Right cardiac atrium (tissue), 5 donors: Measurements from ENCODE around the gene HTRA1. TPM values are rescaled to one million over a fixed set of nuclear protein-coding genes. Genes with fewer than 3 reads are reported as not detected.

Experiments
- ATAC-seq, 2 donors: fragments of 200-7000 bp; cut with Tn5 transposase; one replicate each; pipeline versions ENCODE4 v1.8.0 to v1.9.1; 2020; ENCODE audit warnings: moderate library complexity in 2 of 2, mild to moderate bottlenecking in 1 of 2
- DNase-seq, 3 donors: peaks; one replicate each; pipeline ENCODE4 v3.0.0-alpha.2; 2020
- H3K27ac ChIP-seq: one replicate; pipeline ENCODE4 v1.5.1; 2013; ENCODE audit warnings: mild to moderate bottlenecking, low read length, control low read depth, moderate library complexity
- H3K27me3 ChIP-seq: one replicate; pipeline ENCODE4 v1.6.1; 2013; ENCODE audit not compliant: control insufficient read depth, insufficient read depth
- H3K4me1 ChIP-seq: one replicate; pipeline ENCODE4 v1.6.1; 2013; ENCODE audit warnings: low read length; ENCODE audit not compliant: control insufficient read depth, insufficient read depth
- H3K4me3 ChIP-seq: one replicate; pipeline ENCODE4 v1.5.1; 2013; ENCODE audit warnings: low read length, control low read depth
- H3K9me3 ChIP-seq: one replicate; pipeline ENCODE4 v1.6.1; 2013; ENCODE audit warnings: low read length; ENCODE audit not compliant: control insufficient read depth
- WGBS: extraction: QIAGEN DNeasy Blood & Tissue Kit; methylation state at CpG from one replicate; pipeline ENCODE4 v1.1.7; 2013; 5-methylcytosine and 5-hydroxymethylcytosine counted together
- intact Hi-C, 4 donors: fragments of 100-400 bp; cut with DNase I; formaldehyde crosslinking; loops; one replicate each; pipeline versions ENCODE4 v1.11.0 to v1.14.0; 2022 to 2023
- long read RNA-seq, 4 donors: library from polyadenylated mRNA; unstranded; transcript quantifications; one replicate each; pipeline ENCODE4 v2.0.0, GENCODE V29; 2020 to 2021
- polyA plus RNA-seq: library from polyadenylated mRNA; stranded (reverse); fragments of 200-250 nt; gene quantifications from one replicate; pipeline ENCODE4 v1.2.3, GENCODE V29; 2013
- total RNA-seq, 4 donors: library from RNA; stranded (reverse); fragmentation: NEBNext Ultra II Directional; extraction: Animal tissue kit (Norgen Biotek cat#: 25700); gene quantifications; one replicate each; pipeline ENCODE4 v1.2.1, GENCODE V29; 2021
- donor health status: healthy with polysubstance abuse.
- donor health status: DM: no; HTN: yes; CAD: no.
- donor health status: DM: no; HTN: no; CAD: no.
- donor health status: DM: no; HTN: yes; CAD: no; lungs with severe emphysema.
- donor health status: DM: yes; HTN: yes; CAD: no.

HTRA1 gene
- total RNA-seq (10 to 100 TPM; 40.5 to 49.7 (median 42.9) TPM), polyA plus RNA-seq (46.1 TPM)
- long read RNA-seq, donor 1, transcript HTRA1-201 (9 exons, 2,120 nt): major isoform, 45 of 52 reads
- long read RNA-seq, donor 1, partial matches to known transcripts: 4 of 52 reads
- long read RNA-seq, donor 1, other reads (novel, unspliced or antisense): 2 of 52 reads
- long read RNA-seq, donor 2, transcript HTRA1-201 (9 exons, 2,120 nt): major isoform, 33 of 39 reads
- long read RNA-seq, donor 2, partial matches to known transcripts: 2 of 39 reads
- long read RNA-seq, donor 2, other reads (novel, unspliced or antisense): 2 of 39 reads
- long read RNA-seq, donor 3, transcript HTRA1-202 (6 exons, 1,214 nt): major isoform, 5 of 15 reads
- long read RNA-seq, donor 3, partial matches to known transcripts: 3 of 15 reads
- long read RNA-seq, donor 3, other reads (novel, unspliced or antisense): 4 of 15 reads
- long read RNA-seq, donor 4, transcript HTRA1-201 (9 exons, 2,120 nt): major isoform, 39 of 44 reads
- long read RNA-seq, donor 4, partial matches to known transcripts: 1 of 44 reads
- long read RNA-seq, donor 4, other reads (novel, unspliced or antisense): 0 of 44 reads

DNA sequence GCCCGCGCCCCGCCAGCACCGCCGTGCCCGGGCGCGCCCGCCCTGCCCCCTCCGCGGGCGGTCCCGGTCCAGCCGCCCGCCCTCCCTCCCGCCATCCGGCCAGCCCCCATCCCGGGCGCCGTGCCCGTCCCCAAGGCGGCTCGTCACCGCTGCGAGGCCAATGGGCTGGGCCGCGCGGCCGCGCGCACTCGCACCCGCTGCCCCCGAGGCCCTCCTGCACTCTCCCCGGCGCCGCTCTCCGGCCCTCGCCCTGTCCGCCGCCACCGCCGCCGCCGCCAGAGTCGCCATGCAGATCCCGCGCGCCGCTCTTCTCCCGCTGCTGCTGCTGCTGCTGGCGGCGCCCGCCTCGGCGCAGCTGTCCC, at the start of gene HTRA1:
Gene HTRA1, plus strand, starts transcription at position 187 of the 362 bp plus-strand sequence. Its CDS starts 100 bp downstream, at position 287.
- peaks cover 9% of the 10 kb centered on the region for H3K4me1 ChIP-seq
- H3K9me3 ChIP-seq: no peaks in the 10 kb centered on the region
- peak; percentile 84 to 94 (median 93) for DNase-seq
- under 1% methylated on average over 54 of the region's 56 CpGs for whole genome bisulfite sequencing
- ATAC-seq: peak; percentile 81 to 90
- intact Hi-C loops: no loop called here
- peak within 1 kb of the TSS; percentile 74 for H3K4me3 ChIP-seq
- H3K27ac ChIP-seq: peak within 1 kb of the TSS; percentile 4
- H3K27me3 ChIP-seq: no peaks in the 10 kb centered on the region

GRCh38 chr10:122413327-122413726, 48.0 kb upstream of the HTRA1 start:
- H3K9me3 ChIP-seq: no peaks in the 10 kb centered on the region
- H3K27me3 ChIP-seq: no peaks in the 10 kb centered on the region
- no peak overlapping the region for H3K4me3 ChIP-seq
- no peak overlapping the region for H3K27ac ChIP-seq
- DNase-seq: no peak
- intact Hi-C loops: no loop called here
- H3K4me1 ChIP-seq: no peaks in the 10 kb centered on the region
- no peak for ATAC-seq

GRCh38 chr10:122417667-122418066, 43.7 kb upstream of the HTRA1 start:
- no peak for DNase-seq
- H3K27me3 ChIP-seq: no peaks in the 10 kb centered on the region
- no peaks in the 10 kb centered on the region for H3K9me3 ChIP-seq
- H3K4me3 ChIP-seq: no peak overlapping the region
- peaks cover 2% of the 10 kb centered on the region for H3K4me1 ChIP-seq
- H3K27ac ChIP-seq: no peak overlapping the region
- ATAC-seq: no peak
- 90% methylated on average over 2 of the region's 2 CpGs for WGBS
- intact Hi-C loops: no loop called here

- Histone ChIP-seq H3K4me1 (peaks cover 2% of the 10 kb centered on the region), H3K27ac (no peak overlapping the region), H3K9me3 (no peaks in the 10 kb centered on the region), H3K27me3 (no peaks in the 10 kb centered on the region), H3K4me3 (no peak overlapping the region)
- intact Hi-C loops: no loop called here
- WGBS: 76% methylated on average over 1 of the region's 1 CpG
- ATAC-seq (no peak), DNase-seq (no peak)
Observed at GRCh38 chr10:122419016-122419415, 42.3 kb upstream of the HTRA1 start.

GRCh38 chr10:122419876-122420623, 41.3 kb upstream of the HTRA1 start:
- intact Hi-C loops: no loop called here
- no peak overlapping the region for H3K27ac ChIP-seq
- H3K4me1 ChIP-seq: peaks cover 2% of the 10 kb centered on the region
- H3K4me3 ChIP-seq: no peak overlapping the region
- ATAC-seq: peak; percentile 50 to 63
- peak in 1 of 3 donors; percentile 19 for DNase-seq
- 55% methylated on average over 3 of the region's 3 CpGs for whole genome bisulfite sequencing
- no peaks in the 10 kb centered on the region for H3K27me3 ChIP-seq
- H3K9me3 ChIP-seq: no peaks in the 10 kb centered on the region

DNA sequence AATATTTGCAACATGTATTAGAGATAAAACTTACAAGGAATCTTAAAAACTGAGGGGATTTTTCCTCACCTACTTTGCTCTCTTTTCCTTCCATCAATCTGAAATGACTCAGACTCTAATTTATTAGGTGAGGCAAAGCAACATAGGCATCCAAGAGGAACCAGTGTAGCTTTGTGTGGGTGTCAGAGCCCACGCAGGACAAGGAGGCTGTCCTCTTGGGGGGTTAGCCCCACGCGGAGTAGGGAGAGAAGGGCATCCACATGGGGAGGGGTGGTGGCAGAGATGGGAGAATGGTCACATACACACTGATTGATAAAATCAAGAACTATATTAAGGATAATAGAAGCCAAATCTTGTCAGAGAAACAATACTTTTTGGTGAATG, 40.7 kb upstream of the HTRA1 start:
- Histone ChIP-seq H3K9me3 (no peaks in the 10 kb centered on the region), H3K4me1 (peaks cover 2% of the 10 kb centered on the region), H3K27me3 (no peaks in the 10 kb centered on the region), H3K27ac (no peak overlapping the region), H3K4me3 (no peak overlapping the region)
- intact Hi-C loops: no loop called here
- 84% methylated on average over 3 of the region's 3 CpGs for WGBS
- DNase-seq: no peak
- ATAC-seq: no peak

GRCh38 chr10:122421054-122421625, 40.2 kb upstream of the HTRA1 start:
- Histone ChIP-seq H3K27ac (no peak overlapping the region), H3K4me1 (peaks cover 2% of the 10 kb centered on the region), H3K27me3 (no peaks in the 10 kb centered on the region), H3K4me3 (no peak overlapping the region), H3K9me3 (no peaks in the 10 kb centered on the region)
- intact Hi-C loops: no loop called here
- DNase-seq: no peak
- ATAC-seq: no peak
- 75% methylated on average over 3 of the region's 3 CpGs for WGBS

DNA sequence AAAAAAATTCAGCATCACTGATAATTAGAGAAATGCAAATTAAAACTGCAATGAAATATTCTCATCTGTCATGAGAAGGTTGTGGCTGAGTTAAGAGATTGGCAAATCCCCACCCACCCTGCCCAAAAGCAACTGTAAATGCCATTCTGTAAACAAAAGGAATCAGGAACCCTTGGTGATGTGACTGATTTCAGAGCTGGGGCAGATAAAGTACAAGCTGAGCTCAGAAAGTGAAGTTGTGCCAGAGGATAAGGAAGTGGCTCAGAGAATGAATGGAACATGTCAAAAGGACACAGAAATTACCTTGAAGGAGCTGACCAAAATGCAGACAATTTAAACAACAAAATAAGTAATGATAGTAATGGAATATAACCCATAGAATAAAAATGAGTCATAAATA, 39.6 kb upstream of the HTRA1 start:
- no peaks in the 10 kb centered on the region for H3K27me3 ChIP-seq
- H3K9me3 ChIP-seq: no peaks in the 10 kb centered on the region
- H3K4me3 ChIP-seq: no peak overlapping the region
- no peak overlapping the region for H3K27ac ChIP-seq
- peak in 1 of 2 donors; percentile 24 for ATAC-seq
- peaks cover 2% of the 10 kb centered on the region for H3K4me1 ChIP-seq
- intact Hi-C loops: no loop called here
- DNase-seq: no peak

- intact Hi-C loops: no loop called here
- WGBS: 73% methylated on average over 5 of the region's 5 CpGs
- no peaks in the 10 kb centered on the region for H3K27me3 ChIP-seq
- H3K9me3 ChIP-seq: no peaks in the 10 kb centered on the region
- DNase-seq (no peak), ATAC-seq (no peak)
- H3K27ac ChIP-seq: no peak overlapping the region
- H3K4me1 ChIP-seq: peaks cover 2% of the 10 kb centered on the region
- H3K4me3 ChIP-seq: no peak overlapping the region
Observed at GRCh38 chr10:122422266-122422989, 38.9 kb upstream of the HTRA1 start.

DNA sequence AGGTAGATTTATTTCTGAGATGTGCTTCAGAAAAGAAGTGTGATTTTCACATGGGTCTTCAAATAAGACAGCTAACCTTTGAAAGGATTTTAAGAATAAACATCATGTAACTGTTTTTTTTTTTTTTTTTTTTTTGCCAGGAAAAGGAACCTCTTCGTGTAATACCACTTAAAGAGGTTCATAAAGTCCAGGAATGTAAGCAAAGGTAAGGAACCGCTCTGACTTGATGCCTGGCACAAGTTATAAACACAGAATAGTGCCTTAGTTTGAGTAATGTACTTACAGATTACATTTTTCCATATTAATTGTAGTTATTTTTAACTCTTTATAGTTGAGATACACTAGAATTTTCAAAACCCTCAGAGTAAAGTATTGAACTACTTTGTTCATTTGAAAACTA, 37.3 kb upstream of the HTRA1 start:
- DNase-seq: no peak
- Histone ChIP-seq H3K4me1 (peaks cover 2% of the 10 kb centered on the region), H3K9me3 (no peaks in the 10 kb centered on the region), H3K4me3 (no peak overlapping the region), H3K27me3 (no peaks in the 10 kb centered on the region), H3K27ac (no peak overlapping the region)
- intact Hi-C loops: no loop called here
- ATAC-seq: no peak
- 97% methylated on average over 2 of the region's 2 CpGs for WGBS
